CD14-positive monocyte (primary cell): ENCODE measurements around the gene FKBP4. TPM values are rescaled to one million over a fixed set of nuclear protein-coding genes. Genes with fewer than 3 reads are reported as not detected.

Source experiments
- DNase-seq, 3 donors: peaks; one replicate each; pipeline ENCODE4 v3.0.0-alpha.2; 2011 to 2022
- H2AFZ ChIP-seq: 2 replicates; pipeline ENCODE4 v1.6.0; 2012; ENCODE audit warnings: mild to moderate bottlenecking, low read depth, low read length, inconsistent platforms; ENCODE audit not compliant: insufficient read depth, poor library complexity, severe bottlenecking
- H3K27ac ChIP-seq, 2 donors: 1 replicate in 1 of 2; 2 replicates in 1 of 2; pipeline ENCODE4 v1.5.1; 2012 to 2013; ENCODE audit warnings: low read length in 2 of 2, control low read depth in 1 of 2, inconsistent platforms in 1 of 2, low read depth in 1 of 2, mild to moderate bottlenecking in 1 of 2
- H3K27me3 ChIP-seq, 2 donors: one replicate each; pipeline versions ENCODE4 v1.6.0 to v1.6.1; 2011 to 2013; ENCODE audit warnings: low read length in 2 of 2; ENCODE audit not compliant: control insufficient read depth in 2 of 2, insufficient read depth in 2 of 2
- H3K36me3 ChIP-seq, 2 donors: replicated peaks in 1 of 2; 1 replicate in 1 of 2; 2 replicates in 1 of 2; pipeline versions ENCODE4 v1.5.1 to v1.6.1; 2012 to 2013; ENCODE audit warnings: low read length in 2 of 2, control low read depth in 1 of 2, inconsistent platforms in 1 of 2, mild to moderate bottlenecking in 1 of 2; ENCODE audit not compliant: insufficient read depth in 2 of 2, control insufficient read depth in 1 of 2
- H3K4me1 ChIP-seq, 2 donors: 1 replicate in 1 of 2; 2 replicates in 1 of 2; pipeline versions ENCODE4 v1.5.1 to v1.6.1; 2012 to 2013; ENCODE audit warnings: low read length in 2 of 2, control low read depth in 1 of 2, inconsistent platforms in 1 of 2, mild to moderate bottlenecking in 1 of 2, moderate library complexity in 1 of 2; ENCODE audit not compliant: insufficient read depth in 2 of 2, control insufficient read depth in 1 of 2
- H3K4me2 ChIP-seq: replicated peaks from 2 replicates; pipeline ENCODE3; 2012; ENCODE audit warnings: low read length, moderate library complexity, mild to moderate bottlenecking; ENCODE audit not compliant: poor library complexity, severe bottlenecking; ENCODE audit errors: extremely low read depth
- H3K4me3 ChIP-seq, 3 experiments: fragments of 200-600 bp in 1 of 3; sonication (generic) in 1 of 3; replicated peaks in 1 of 3; 1 replicate in 2 of 3; 2 replicates in 1 of 3; pipeline ENCODE4 v1.5.1; 2011 to 2013; ENCODE audit warnings: low read length in 3 of 3, mild to moderate bottlenecking in 3 of 3, control low read depth in 2 of 3, low read depth in 2 of 3, inconsistent platforms in 1 of 3, moderate library complexity in 1 of 3
- H3K79me2 ChIP-seq: 2 replicates; pipeline ENCODE4 v1.6.0; 2012; ENCODE audit warnings: mild to moderate bottlenecking, control low read depth, inconsistent platforms, low read length, moderate library complexity; ENCODE audit not compliant: insufficient read depth
- H3K9ac ChIP-seq: 2 replicates; pipeline ENCODE4 v1.6.0; 2017; ENCODE audit warnings: low read length, mild to moderate bottlenecking; ENCODE audit not compliant: insufficient read depth, poor library complexity, severe bottlenecking
- H3K9me3 ChIP-seq, 2 donors: replicated peaks in 1 of 2; 1 replicate in 1 of 2; 2 replicates in 1 of 2; pipeline versions ENCODE4 v1.5.1 to v1.6.1; 2012 to 2013; ENCODE audit warnings: low read length in 2 of 2, control low read depth in 1 of 2; ENCODE audit not compliant: control insufficient read depth in 1 of 2, insufficient read depth in 1 of 2
- H4K20me1 ChIP-seq: 2 replicates; pipeline ENCODE4 v1.6.0; 2012; ENCODE audit warnings: mild to moderate bottlenecking, low read length, control low read depth, moderate library complexity; ENCODE audit not compliant: insufficient read depth
- H3K27ac Mint-ChIP-seq, 7 donors: one replicate each; pipeline ENCODE4 v1.8.0; 2020; ENCODE audit warnings: mild to moderate bottlenecking in 7 of 7, mixed read lengths in 7 of 7, moderate library complexity in 6 of 7, inconsistent platforms in 2 of 7
- H3K27me3 Mint-ChIP-seq, 3 donors: one replicate each; pipeline ENCODE4 v1.8.0; 2021 to 2022; ENCODE audit warnings: low read depth in 3 of 3, mild to moderate bottlenecking in 3 of 3, mixed read lengths in 3 of 3, moderate library complexity in 3 of 3, inconsistent platforms in 1 of 3
- H3K36me3 Mint-ChIP-seq, 2 donors: one replicate each; pipeline ENCODE4 v1.8.0; 2020; ENCODE audit warnings: mixed read lengths in 2 of 2, inconsistent platforms in 1 of 2, mild to moderate bottlenecking in 1 of 2
- H3K4me1 Mint-ChIP-seq: one replicate; pipeline ENCODE4 v1.8.0; 2020; ENCODE audit warnings: mild to moderate bottlenecking, mixed read lengths
- H3K4me3 Mint-ChIP-seq, 2 donors: one replicate each; pipeline ENCODE4 v1.8.0; 2020; ENCODE audit warnings: mild to moderate bottlenecking in 2 of 2, mixed read lengths in 2 of 2, moderate library complexity in 1 of 2
- H3K9me3 Mint-ChIP-seq, 7 donors: one replicate each; pipeline ENCODE4 v1.8.0; 2020 to 2022; ENCODE audit warnings: mixed read lengths in 7 of 7, mild to moderate bottlenecking in 6 of 7, moderate library complexity in 6 of 7, inconsistent platforms in 2 of 7
- WGBS: methylation state at CpG from one replicate; pipeline ENCODE4 v1.1.5; 2013; ENCODE audit warnings: missing lambda C conversion rate; ENCODE audit not compliant: insufficient coverage; 5-methylcytosine and 5-hydroxymethylcytosine counted together
- intact Hi-C, 2 donors: fragments of 100-400 bp; cut with micrococcal nuclease; formaldehyde crosslinking; loops; one replicate each; pipeline versions ENCODE4 v1.15.0 to v1.15.1; 2023
- polyA plus RNA-seq, 3 donors: library from polyadenylated mRNA; depleted of rRNA in 1 of 3; unstranded in 2 of 3; stranded (reverse) in 1 of 3; fragments of 300-500 nt in 2 of 3; fragments of >200 nt in 1 of 3; fragmentation: Illumina TruSeq in 2 of 3; gene quantifications; 1 replicate in 2 of 3; 2 replicates in 1 of 3; pipeline ENCODE4 v1.2.3, GENCODE V29; 2012 to 2021
- TF ChIP-seq, protein P1 (sequence below): fragments of 200-600 bp; IDR thresholded peaks from one replicate; pipeline ENCODE4 v1.8.0; 2022; ENCODE audit warnings: antibody characterized with exemption, mild to moderate bottlenecking

Gene FKBP4
- polyA plus RNA-seq, 3 donors, result 19.3 to 22.1 (median 20.1) TPM

GRCh38 chr12:2853626-2854025 lies 58.9 kb downstream of the FKBP4 start:
- H3K27ac Mint-ChIP-seq, result peak overlapping the region in 1 of 7 donors; percentile 55
- H3K79me2 ChIP-seq, result no peaks in the 10 kb centered on the region
- intact Hi-C loops, result loop anchor here (2.0 to 10.0 kb wide), 4 partner anchors 91 to 191 kb away; no protein-coding TSS in a partner anchor
- H3K4me3 Mint-ChIP-seq, result no peak overlapping the region
- no peak overlapping the region for H3K4me3 ChIP-seq
- peaks cover 0 to 2% (median 0%) of the 10 kb centered on the region in 7 donors for H3K9me3 Mint-ChIP-seq
- TF ChIP-seq, protein P1, sequence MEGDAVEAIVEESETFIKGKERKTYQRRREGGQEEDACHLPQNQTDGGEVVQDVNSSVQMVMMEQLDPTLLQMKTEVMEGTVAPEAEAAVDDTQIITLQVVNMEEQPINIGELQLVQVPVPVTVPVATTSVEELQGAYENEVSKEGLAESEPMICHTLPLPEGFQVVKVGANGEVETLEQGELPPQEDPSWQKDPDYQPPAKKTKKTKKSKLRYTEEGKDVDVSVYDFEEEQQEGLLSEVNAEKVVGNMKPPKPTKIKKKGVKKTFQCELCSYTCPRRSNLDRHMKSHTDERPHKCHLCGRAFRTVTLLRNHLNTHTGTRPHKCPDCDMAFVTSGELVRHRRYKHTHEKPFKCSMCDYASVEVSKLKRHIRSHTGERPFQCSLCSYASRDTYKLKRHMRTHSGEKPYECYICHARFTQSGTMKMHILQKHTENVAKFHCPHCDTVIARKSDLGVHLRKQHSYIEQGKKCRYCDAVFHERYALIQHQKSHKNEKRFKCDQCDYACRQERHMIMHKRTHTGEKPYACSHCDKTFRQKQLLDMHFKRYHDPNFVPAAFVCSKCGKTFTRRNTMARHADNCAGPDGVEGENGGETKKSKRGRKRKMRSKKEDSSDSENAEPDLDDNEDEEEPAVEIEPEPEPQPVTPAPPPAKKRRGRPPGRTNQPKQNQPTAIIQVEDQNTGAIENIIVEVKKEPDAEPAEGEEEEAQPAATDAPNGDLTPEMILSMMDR, result peak; percentile 72
- no peak overlapping the region for H3K4me2 ChIP-seq
- H3K9ac ChIP-seq, result no peak overlapping the region
- H3K4me1 Mint-ChIP-seq, result peaks cover 4% of the 10 kb centered on the region
- H2AFZ ChIP-seq, result no peak overlapping the region
- H4K20me1 ChIP-seq, result no peaks in the 10 kb centered on the region
- peaks cover 17 to 35% of the 10 kb centered on the region in 2 donors for H3K36me3 Mint-ChIP-seq
- no peaks in the 10 kb centered on the region for H3K9me3 ChIP-seq
- no peaks in the 10 kb centered on the region for H3K4me1 ChIP-seq
- H3K27me3 Mint-ChIP-seq, result peaks cover 0 to 2% (median 1%) of the 10 kb centered on the region in 3 donors
- H3K27ac ChIP-seq, result no peak overlapping the region
- no peaks in the 10 kb centered on the region for H3K27me3 ChIP-seq
- 18% methylated on average over 6 of the region's 11 CpGs for WGBS
- DNase-seq, result peak; percentile 13 to 37 (median 20)
- peaks cover 16 to 19% of the 10 kb centered on the region in 2 donors for H3K36me3 ChIP-seq

Other genes with a start within 250 kb of the FKBP4 start
- gene ITFG2, start 17.7 kb downstream of the FKBP4 start, polyA plus RNA-seq, result 10 to 100 TPM; 19.1 to 51.2 (median 24.0) TPM
- under 1 TPM in 2 of 3 donors, not detected in 1; 0.19 to 0.24 TPM for gene NRIP2, start 40.1 kb downstream of the FKBP4 start, polyA plus RNA-seq
- gene TEX52, start 62.1 kb downstream of the FKBP4 start, polyA plus RNA-seq, result not detected
- gene FOXM1, start 82.2 kb downstream of the FKBP4 start, polyA plus RNA-seq, result under 1 TPM in 1 of 3 donors, not detected in 2; 0.03 TPM
- gene RHNO1, start 82.3 kb downstream of the FKBP4 start, polyA plus RNA-seq, result 10 to 100 TPM; 10.2 to 24.7 (median 19.8) TPM
- gene TULP3, start 95.9 kb downstream of the FKBP4 start, polyA plus RNA-seq, result 1 to 10 TPM; 1.7 to 3.6 (median 2.3) TPM
- not detected for gene TEAD4, start 164.4 kb downstream of the FKBP4 start, polyA plus RNA-seq